K562 (cell line): ENCODE measurements around the gene HAT1. TPM values are rescaled to one million over a fixed set of nuclear protein-coding genes. Genes with fewer than 3 reads are reported as not detected.
A peak's percentile ranks its signal among the peaks of the same experiment; 100 is the strongest.

ENCODE experiments used
- CREB1 ChIP-seq, 2 experiments: sonication (generic) in 1 of 2; formaldehyde crosslinking in 1 of 2; IDR thresholded peaks; 2 replicates each; pipeline versions ENCODE4 v1.6.1 to v1.8.0; 2012 to 2022; ENCODE audit warnings: inconsistent platforms in 1 of 2, mild to moderate bottlenecking in 1 of 2, missing genetic modification reagents in 1 of 2, moderate library complexity in 1 of 2
- EGR1 ChIP-seq: fragments of 450-650 bp; conservative IDR thresholded peaks from 2 replicates; pipeline ENCODE4 v1.6.1; 2017; ENCODE audit warnings: mild to moderate bottlenecking
- NR2F6 ChIP-seq: fragments of 450-650 bp; formaldehyde crosslinking; IDR thresholded peaks from 2 replicates; pipeline ENCODE4 v1.4.0; 2020; ENCODE audit warnings: mild to moderate bottlenecking
- ZNF23 ChIP-seq: fragments of 250-450 bp; sonication (Bioruptor Pico); IDR thresholded peaks from 2 replicates; pipeline ENCODE4 v1.4.0; 2020; ENCODE audit warnings: mild to moderate bottlenecking
- ZNF324 ChIP-seq: fragments of 250-450 bp; sonication (Bioruptor Pico); IDR thresholded peaks from 2 replicates; pipeline ENCODE4 v1.4.0; 2020; ENCODE audit warnings: mild to moderate bottlenecking
- polyA plus RNA-seq, 8 experiments: library from polyadenylated mRNA; depleted of rRNA in 4 of 8; stranded (reverse) in 5 of 8; unstranded in 3 of 8; fragments of >200 nt; fragmentation: Nextera tagmentation in 2 of 8; fragmentation: Illumina TruSeq in 1 of 8; extraction: Ambion mirVana in 2 of 8; extraction: Trizol in 1 of 8; gene quantifications; 2 replicates each; pipeline versions ENCODE4 v1.2.1 to v1.2.3, GENCODE V29; 2011 to 2014; ENCODE audit warnings: inconsistent platforms in 1 of 8, missing spikeins in 1 of 8
- total RNA-seq, 7 experiments: library from RNA; depleted of rRNA in 6 of 7; stranded (reverse); fragments of >200 nt in 6 of 7; fragmentation: Illumina TruSeq in 2 of 7; extraction: Trizol in 2 of 7; gene quantifications; 2 replicates each; pipeline versions ENCODE4 v1.2.1 to v1.2.3, GENCODE V29; 2011 to 2021; ENCODE audit warnings: low replicate concordance in 1 of 7
- TF ChIP-seq, protein P1 (sequence below): fragments of 150-350 bp; IDR thresholded peaks from 2 replicates; pipeline ENCODE4 v1.6.1; 2014; ENCODE audit warnings: low read depth, mild to moderate bottlenecking, low read length, borderline replicate concordance
- TF ChIP-seq, protein P2 (sequence below): IDR thresholded peaks from 3 replicates; pipeline ENCODE4 v1.6.1; 2011; ENCODE audit warnings: borderline replicate concordance, mild to moderate bottlenecking, moderate library complexity; ENCODE audit not compliant: insufficient read length; ENCODE audit errors: extremely low read depth
- TF ChIP-seq, protein P3 (sequence below), 2 experiments: fragments of 150-350 bp in 1 of 2; IDR thresholded peaks; 2 replicates each; pipeline ENCODE4 v1.6.1; 2012 to 2016; ENCODE audit warnings: low read depth in 2 of 2, low read length in 2 of 2, mild to moderate bottlenecking in 1 of 2, moderate library complexity in 1 of 2
- TF ChIP-seq, protein P4 (sequence below): fragments of 250-450 bp; sonication (Bioruptor Pico); IDR thresholded peaks from 2 replicates; pipeline ENCODE4 v1.5.0; 2020; ENCODE audit warnings: mild to moderate bottlenecking
- TF ChIP-seq, protein P5 (sequence below), 3 experiments: IDR thresholded peaks in 2 of 3; conservative IDR thresholded peaks in 1 of 3; 2 replicates each; pipeline ENCODE4 v1.5.1; 2011 to 2012; ENCODE audit warnings: low read length in 3 of 3, mild to moderate bottlenecking in 3 of 3, control low read depth in 2 of 3, improper control_type of control experiment in 1 of 3, inconsistent platforms in 1 of 3, low read depth in 1 of 3, mixed read lengths in 1 of 3, moderate library complexity in 1 of 3; ENCODE audit not compliant: insufficient read depth in 2 of 3

HAT1 gene
- total and polyA plus RNA-seq, 9 of the 15 experiments (the other 6 are each of a cell fraction or from before 2014, with no cell fraction given), result 125 to 384 (median 244) TPM

DNA sequence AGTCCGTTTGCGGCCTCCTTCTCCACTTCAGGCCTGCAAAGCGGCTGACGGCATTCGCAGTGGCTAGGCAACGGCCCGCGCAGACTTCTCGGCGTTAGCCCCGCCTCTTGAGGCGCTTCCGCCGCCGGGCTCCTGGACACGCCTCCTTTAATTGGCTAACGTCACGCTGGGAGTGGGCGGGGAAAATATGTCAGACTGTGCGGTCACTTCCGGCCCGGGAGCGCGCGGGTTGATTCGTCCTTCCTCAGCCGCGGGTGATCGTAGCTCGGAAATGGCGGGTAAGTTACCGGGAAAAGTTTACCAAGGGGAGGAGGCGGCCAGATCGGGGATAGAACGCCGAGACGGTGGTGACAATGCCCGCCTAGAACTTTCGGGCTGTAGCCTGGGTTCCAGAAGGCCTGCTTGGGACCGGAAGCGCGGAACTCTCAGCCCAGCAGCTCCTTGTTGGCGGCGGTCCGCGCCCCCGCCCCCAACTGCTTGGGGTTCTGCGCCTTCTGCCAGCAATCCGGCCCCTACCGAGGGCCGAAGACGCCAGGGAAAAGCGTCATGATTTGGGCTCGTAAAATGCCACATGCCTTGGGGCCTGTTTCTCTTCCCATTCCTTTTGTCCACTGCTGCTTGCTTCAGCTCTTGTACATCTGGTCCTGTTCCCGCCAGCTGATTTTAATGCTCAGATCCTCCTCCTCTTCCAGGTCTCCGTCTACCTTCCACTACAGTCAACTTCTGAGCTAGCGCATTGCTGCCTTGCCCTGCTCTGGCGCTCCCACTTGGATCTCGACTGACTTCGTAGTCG lies at the start of gene HAT1 (continued):
- TF ChIP-seq, protein P1, sequence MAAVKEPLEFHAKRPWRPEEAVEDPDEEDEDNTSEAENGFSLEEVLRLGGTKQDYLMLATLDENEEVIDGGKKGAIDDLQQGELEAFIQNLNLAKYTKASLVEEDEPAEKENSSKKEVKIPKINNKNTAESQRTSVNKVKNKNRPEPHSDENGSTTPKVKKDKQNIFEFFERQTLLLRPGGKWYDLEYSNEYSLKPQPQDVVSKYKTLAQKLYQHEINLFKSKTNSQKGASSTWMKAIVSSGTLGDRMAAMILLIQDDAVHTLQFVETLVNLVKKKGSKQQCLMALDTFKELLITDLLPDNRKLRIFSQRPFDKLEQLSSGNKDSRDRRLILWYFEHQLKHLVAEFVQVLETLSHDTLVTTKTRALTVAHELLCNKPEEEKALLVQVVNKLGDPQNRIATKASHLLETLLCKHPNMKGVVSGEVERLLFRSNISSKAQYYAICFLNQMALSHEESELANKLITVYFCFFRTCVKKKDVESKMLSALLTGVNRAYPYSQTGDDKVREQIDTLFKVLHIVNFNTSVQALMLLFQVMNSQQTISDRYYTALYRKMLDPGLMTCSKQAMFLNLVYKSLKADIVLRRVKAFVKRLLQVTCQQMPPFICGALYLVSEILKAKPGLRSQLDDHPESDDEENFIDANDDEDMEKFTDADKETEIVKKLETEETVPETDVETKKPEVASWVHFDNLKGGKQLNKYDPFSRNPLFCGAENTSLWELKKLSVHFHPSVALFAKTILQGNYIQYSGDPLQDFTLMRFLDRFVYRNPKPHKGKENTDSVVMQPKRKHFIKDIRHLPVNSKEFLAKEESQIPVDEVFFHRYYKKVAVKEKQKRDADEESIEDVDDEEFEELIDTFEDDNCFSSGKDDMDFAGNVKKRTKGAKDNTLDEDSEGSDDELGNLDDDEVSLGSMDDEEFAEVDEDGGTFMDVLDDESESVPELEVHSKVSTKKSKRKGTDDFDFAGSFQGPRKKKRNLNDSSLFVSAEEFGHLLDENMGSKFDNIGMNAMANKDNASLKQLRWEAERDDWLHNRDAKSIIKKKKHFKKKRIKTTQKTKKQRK, result no peak
- TF ChIP-seq ZNF324 (CRISPR knock-in tag) (no peak), EGR1 (peak; percentile 87), NR2F6 (CRISPR knock-in tag) (no peak), CREB1 (IDR thresholded peaks at IDR 0.05) (peak; percentile 98), CREB1 (CRISPR knock-in tag; IDR thresholded peaks at IDR 0.05) (peak; percentile 97), ZNF23 (CRISPR knock-in tag) (no peak)
- TF ChIP-seq, protein P2, sequence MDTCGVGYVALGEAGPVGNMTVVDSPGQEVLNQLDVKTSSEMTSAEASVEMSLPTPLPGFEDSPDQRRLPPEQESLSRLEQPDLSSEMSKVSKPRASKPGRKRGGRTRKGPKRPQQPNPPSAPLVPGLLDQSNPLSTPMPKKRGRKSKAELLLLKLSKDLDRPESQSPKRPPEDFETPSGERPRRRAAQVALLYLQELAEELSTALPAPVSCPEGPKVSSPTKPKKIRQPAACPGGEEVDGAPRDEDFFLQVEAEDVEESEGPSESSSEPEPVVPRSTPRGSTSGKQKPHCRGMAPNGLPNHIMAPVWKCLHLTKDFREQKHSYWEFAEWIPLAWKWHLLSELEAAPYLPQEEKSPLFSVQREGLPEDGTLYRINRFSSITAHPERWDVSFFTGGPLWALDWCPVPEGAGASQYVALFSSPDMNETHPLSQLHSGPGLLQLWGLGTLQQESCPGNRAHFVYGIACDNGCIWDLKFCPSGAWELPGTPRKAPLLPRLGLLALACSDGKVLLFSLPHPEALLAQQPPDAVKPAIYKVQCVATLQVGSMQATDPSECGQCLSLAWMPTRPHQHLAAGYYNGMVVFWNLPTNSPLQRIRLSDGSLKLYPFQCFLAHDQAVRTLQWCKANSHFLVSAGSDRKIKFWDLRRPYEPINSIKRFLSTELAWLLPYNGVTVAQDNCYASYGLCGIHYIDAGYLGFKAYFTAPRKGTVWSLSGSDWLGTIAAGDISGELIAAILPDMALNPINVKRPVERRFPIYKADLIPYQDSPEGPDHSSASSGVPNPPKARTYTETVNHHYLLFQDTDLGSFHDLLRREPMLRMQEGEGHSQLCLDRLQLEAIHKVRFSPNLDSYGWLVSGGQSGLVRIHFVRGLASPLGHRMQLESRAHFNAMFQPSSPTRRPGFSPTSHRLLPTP, result no peak
- TF ChIP-seq, protein P3, sequence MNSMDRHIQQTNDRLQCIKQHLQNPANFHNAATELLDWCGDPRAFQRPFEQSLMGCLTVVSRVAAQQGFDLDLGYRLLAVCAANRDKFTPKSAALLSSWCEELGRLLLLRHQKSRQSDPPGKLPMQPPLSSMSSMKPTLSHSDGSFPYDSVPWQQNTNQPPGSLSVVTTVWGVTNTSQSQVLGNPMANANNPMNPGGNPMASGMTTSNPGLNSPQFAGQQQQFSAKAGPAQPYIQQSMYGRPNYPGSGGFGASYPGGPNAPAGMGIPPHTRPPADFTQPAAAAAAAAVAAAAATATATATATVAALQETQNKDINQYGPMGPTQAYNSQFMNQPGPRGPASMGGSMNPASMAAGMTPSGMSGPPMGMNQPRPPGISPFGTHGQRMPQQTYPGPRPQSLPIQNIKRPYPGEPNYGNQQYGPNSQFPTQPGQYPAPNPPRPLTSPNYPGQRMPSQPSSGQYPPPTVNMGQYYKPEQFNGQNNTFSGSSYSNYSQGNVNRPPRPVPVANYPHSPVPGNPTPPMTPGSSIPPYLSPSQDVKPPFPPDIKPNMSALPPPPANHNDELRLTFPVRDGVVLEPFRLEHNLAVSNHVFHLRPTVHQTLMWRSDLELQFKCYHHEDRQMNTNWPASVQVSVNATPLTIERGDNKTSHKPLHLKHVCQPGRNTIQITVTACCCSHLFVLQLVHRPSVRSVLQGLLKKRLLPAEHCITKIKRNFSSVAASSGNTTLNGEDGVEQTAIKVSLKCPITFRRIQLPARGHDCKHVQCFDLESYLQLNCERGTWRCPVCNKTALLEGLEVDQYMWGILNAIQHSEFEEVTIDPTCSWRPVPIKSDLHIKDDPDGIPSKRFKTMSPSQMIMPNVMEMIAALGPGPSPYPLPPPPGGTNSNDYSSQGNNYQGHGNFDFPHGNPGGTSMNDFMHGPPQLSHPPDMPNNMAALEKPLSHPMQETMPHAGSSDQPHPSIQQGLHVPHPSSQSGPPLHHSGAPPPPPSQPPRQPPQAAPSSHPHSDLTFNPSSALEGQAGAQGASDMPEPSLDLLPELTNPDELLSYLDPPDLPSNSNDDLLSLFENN (IDR thresholded peaks at IDR 0.05; ENCODE audit: low read depth in 2 of 2, low read length in 2 of 2), result no peak
- TF ChIP-seq, protein P4, sequence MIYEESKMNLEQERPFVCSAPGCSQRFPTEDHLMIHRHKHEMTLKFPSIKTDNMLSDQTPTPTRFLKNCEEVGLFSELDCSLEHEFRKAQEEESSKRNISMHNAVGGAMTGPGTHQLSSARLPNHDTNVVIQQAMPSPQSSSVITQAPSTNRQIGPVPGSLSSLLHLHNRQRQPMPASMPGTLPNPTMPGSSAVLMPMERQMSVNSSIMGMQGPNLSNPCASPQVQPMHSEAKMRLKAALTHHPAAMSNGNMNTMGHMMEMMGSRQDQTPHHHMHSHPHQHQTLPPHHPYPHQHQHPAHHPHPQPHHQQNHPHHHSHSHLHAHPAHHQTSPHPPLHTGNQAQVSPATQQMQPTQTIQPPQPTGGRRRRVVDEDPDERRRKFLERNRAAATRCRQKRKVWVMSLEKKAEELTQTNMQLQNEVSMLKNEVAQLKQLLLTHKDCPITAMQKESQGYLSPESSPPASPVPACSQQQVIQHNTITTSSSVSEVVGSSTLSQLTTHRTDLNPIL, result no peak
- TF ChIP-seq, protein P5, sequence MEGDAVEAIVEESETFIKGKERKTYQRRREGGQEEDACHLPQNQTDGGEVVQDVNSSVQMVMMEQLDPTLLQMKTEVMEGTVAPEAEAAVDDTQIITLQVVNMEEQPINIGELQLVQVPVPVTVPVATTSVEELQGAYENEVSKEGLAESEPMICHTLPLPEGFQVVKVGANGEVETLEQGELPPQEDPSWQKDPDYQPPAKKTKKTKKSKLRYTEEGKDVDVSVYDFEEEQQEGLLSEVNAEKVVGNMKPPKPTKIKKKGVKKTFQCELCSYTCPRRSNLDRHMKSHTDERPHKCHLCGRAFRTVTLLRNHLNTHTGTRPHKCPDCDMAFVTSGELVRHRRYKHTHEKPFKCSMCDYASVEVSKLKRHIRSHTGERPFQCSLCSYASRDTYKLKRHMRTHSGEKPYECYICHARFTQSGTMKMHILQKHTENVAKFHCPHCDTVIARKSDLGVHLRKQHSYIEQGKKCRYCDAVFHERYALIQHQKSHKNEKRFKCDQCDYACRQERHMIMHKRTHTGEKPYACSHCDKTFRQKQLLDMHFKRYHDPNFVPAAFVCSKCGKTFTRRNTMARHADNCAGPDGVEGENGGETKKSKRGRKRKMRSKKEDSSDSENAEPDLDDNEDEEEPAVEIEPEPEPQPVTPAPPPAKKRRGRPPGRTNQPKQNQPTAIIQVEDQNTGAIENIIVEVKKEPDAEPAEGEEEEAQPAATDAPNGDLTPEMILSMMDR (IDR thresholded peaks at IDR 0.05 in 2 of 3, conservative IDR thresholded peaks at IDR 0.05 in 1 of 3; ENCODE audit: insufficient read depth in 2 of 3, low read depth in 1 of 3, low read length in 3 of 3), result 0 out of 6 replicates have a peak, but pooled peaks of 2 of the 3 experiments have one; percentile 3 to 10
